Measurements from ENCODE around the gene NR1I3.

- TF ChIP-seq CTCF (IDR thresholded peaks at IDR 0.05; ENCODE audit: low read length) (no peak), EZH2 (IDR thresholded peaks at IDR 0.05; ENCODE audit: borderline replicate concordance, low read length) (no peak)
Measured at GRCh38 chr1:161207173-161207572, 30.8 kb downstream of the NR1I3 start.
